Measurements from ENCODE around the gene ZNF697. TPM values are rescaled to one million over a fixed set of nuclear protein-coding genes. Genes with fewer than 3 reads are reported as not detected.
A peak's percentile ranks its signal among the peaks of the same experiment; 100 is the strongest.

Gene ZNF697
- total RNA-seq, 1 experiment from 2014 or later = 17.4 TPM

DNA sequence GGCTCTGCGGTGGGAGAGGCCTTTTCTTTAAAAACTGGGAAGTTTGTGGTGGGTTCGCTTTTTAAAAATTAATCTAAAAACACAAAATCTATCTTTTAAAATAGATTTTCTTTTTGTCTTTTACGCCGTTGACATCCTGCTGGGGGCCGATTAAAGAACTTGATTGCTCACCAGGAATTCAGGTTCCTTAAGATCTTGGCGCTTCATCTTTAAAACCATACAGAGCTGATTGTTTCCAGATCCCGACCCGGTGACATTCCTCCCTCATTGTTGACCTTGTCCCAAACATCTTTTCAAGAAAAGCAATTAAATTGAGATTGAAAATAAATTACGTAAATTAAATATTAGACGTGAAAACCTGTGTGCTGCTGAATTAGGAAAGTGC is 546 bp upstream of the ZNF697 start:
- H3K4ac ChIP-seq (ENCODE audit: low read depth, low read length) = no peak overlapping the region
- peaks cover 13% of the 10 kb centered on the region; the same call in 1 of the 2 replicates for H3K79me2 ChIP-seq (ENCODE audit: insufficient read depth, low read length)
- H3K9ac ChIP-seq (ENCODE audit: extremely low read depth, insufficient read length, low read length) = peak overlapping the region; percentile 60
- H3K56ac ChIP-seq (ENCODE audit: insufficient read length, low read depth, low read length) = no peak overlapping the region
- H4K91ac ChIP-seq (ENCODE audit: insufficient read length, low read depth, low read length) = no peak overlapping the region
- H2BK12ac ChIP-seq (ENCODE audit: insufficient read length, low read depth, low read length) = no peak overlapping the region
- Mint-ChIP-seq H3K4me1 (peaks cover 40 to 51% of the 10 kb centered on the region in 2 experiments), H3K27me3 (ENCODE audit: low read depth) (peaks cover 12% of the 10 kb centered on the region; the same call in 1 of the 2 replicates), H3K9me3 (no peaks in the 10 kb centered on the region), H3K36me3 (ENCODE audit: insufficient read depth in 1 of 3, low read depth in 3 of 3) (peaks cover 0 to under 1% (median 0%) of the 10 kb centered on the region in 3 experiments; a peak in 1 of 7 replicates), H3K4me3 (peak overlapping the region; percentile 91 to 94), H3K27ac (no peak overlapping the region)
- H4K20me1 ChIP-seq (ENCODE audit: control insufficient read depth, insufficient read depth, insufficient read length) = no peaks in the 10 kb centered on the region
- no peaks in the 10 kb centered on the region for H3K9me3 ChIP-seq (ENCODE audit: control insufficient read depth, low read depth, low read length)
- H4K8ac ChIP-seq (replicated peaks; ENCODE audit: insufficient read length, low read depth, low read length) = no peak overlapping the region
- no peak overlapping the region for H3K18ac ChIP-seq (ENCODE audit: insufficient read length, low read depth, low read length)
- no peak overlapping the region for H2AK5ac ChIP-seq (ENCODE audit: insufficient read length, low read length)
- no peak overlapping the region for H2BK5ac ChIP-seq (ENCODE audit: insufficient read length, low read length)
- no peak overlapping the region for H3K23ac ChIP-seq (ENCODE audit: insufficient read length, low read depth, low read length)
- H3K4me2 ChIP-seq (ENCODE audit: insufficient read depth, insufficient read length, low read length) = peak overlapping the region; percentile 56
- H4K5ac ChIP-seq (ENCODE audit: insufficient read length, low read depth, low read length) = no peak overlapping the region
- H3K27me3 ChIP-seq (ENCODE audit: insufficient read depth, low read length) = no peaks in the 10 kb centered on the region
- H3K14ac ChIP-seq (ENCODE audit: insufficient read depth, low read length) = peak overlapping the region; percentile 84; the same call in 1 of the 2 replicates
- H3K79me1 ChIP-seq (ENCODE audit: insufficient read depth, low read depth, low read length, poor library complexity, severe bottlenecking) = no peaks in the 10 kb centered on the region
- H3K23me2 ChIP-seq (ENCODE audit: insufficient read length, low read depth, low read length, poor library complexity, severe bottlenecking) = peaks cover 17% of the 10 kb centered on the region
- WGBS (ENCODE audit: extremely low coverage, insufficient read length, low lambda C conversion rate) = no CpG with 5 or more reads among the region's 10 CpGs
- H2AFZ ChIP-seq (ENCODE audit: low read length) = no peak overlapping the region
- no peak overlapping the region for H2BK120ac ChIP-seq (ENCODE audit: low read depth, low read length, poor library complexity, severe bottlenecking)
- H2BK15ac ChIP-seq (ENCODE audit: low read depth, low read length) = no peak overlapping the region
- H3K4me1 ChIP-seq (ENCODE audit: insufficient read depth, low read length) = peaks cover 13% of the 10 kb centered on the region; the same call in 1 of the 2 replicates
- no peak overlapping the region for H2BK20ac ChIP-seq (ENCODE audit: low read depth, low read length, poor library complexity, severe bottlenecking)
- no peak overlapping the region for H3K27ac ChIP-seq (ENCODE audit: insufficient read length, low read depth, low read length)
- no peak overlapping the region for H3T11ph ChIP-seq (ENCODE audit: low read length)
- TF ChIP-seq, protein P1, sequence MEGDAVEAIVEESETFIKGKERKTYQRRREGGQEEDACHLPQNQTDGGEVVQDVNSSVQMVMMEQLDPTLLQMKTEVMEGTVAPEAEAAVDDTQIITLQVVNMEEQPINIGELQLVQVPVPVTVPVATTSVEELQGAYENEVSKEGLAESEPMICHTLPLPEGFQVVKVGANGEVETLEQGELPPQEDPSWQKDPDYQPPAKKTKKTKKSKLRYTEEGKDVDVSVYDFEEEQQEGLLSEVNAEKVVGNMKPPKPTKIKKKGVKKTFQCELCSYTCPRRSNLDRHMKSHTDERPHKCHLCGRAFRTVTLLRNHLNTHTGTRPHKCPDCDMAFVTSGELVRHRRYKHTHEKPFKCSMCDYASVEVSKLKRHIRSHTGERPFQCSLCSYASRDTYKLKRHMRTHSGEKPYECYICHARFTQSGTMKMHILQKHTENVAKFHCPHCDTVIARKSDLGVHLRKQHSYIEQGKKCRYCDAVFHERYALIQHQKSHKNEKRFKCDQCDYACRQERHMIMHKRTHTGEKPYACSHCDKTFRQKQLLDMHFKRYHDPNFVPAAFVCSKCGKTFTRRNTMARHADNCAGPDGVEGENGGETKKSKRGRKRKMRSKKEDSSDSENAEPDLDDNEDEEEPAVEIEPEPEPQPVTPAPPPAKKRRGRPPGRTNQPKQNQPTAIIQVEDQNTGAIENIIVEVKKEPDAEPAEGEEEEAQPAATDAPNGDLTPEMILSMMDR (conservative IDR thresholded peaks at IDR 0.05) = no peak
- DNase-seq = no peak

Measured in H9 (cell line).